HUES6 (cell line): Measurements from ENCODE around the gene FOXD4L4.
"Not testable (repeated sequence)": the region's sequence is repeated elsewhere in the genome, so short reads cannot be mapped to it uniquely, and the experiment has no call there.

Experiments used
- H3K27ac ChIP-seq: 2 replicates; pipeline ENCODE4 v1.7.0; 2013; ENCODE audit warnings: low read depth, mild to moderate bottlenecking, low read length, inconsistent platforms
- H3K27me3 ChIP-seq: 2 replicates; pipeline ENCODE4 v1.6.1; 2013; ENCODE audit warnings: low read length; ENCODE audit not compliant: control insufficient read depth, insufficient read depth
- H3K36me3 ChIP-seq: 2 replicates; pipeline ENCODE4 v1.6.1; 2013; ENCODE audit warnings: low read length; ENCODE audit not compliant: control insufficient read depth, insufficient read depth
- H3K4me1 ChIP-seq: 2 replicates; pipeline ENCODE4 v1.6.1; 2013; ENCODE audit warnings: low read length; ENCODE audit not compliant: control insufficient read depth, insufficient read depth
- H3K4me3 ChIP-seq: 2 replicates; pipeline ENCODE4 v1.5.1; 2013; ENCODE audit warnings: low read depth, low read length
- H3K9ac ChIP-seq: one replicate; pipeline ENCODE4 v1.6.1; 2013; ENCODE audit warnings: mild to moderate bottlenecking, low read length
- H3K9me3 ChIP-seq: 2 replicates; pipeline ENCODE4 v1.6.1; 2013; ENCODE audit warnings: low read depth, low read length; ENCODE audit not compliant: control insufficient read depth, insufficient read depth

The FOXD4L4 gene

DNA sequence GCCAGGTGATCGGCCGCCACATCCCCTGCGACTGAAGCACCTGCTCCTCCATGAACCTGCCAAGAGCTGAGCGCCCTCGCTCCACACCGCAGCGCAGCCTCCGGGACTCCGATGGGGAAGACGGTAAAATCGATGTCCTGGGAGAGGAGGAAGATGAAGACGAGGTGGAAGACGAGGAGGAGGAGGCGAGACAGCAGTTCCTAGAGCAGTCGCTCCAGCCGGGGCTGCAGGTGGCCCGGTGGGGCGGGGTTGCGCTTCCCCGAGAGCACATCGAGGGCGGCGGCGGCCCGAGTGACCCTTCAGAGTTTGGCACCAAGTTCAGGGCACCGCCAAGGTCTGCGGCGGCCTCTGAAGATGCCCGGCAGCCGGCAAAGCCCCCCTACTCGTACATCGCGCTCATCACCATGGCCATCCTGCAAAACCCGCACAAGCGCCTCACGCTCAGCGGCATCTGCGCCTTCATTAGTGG is at the start of gene FOXD4L4:
TSS of gene FOXD4L4 (plus strand) at position 51 of the 469 bp plus-strand sequence. CDS start at position 51, 0 bp downstream.
- not testable (repeated sequence) for H3K36me3 ChIP-seq, H3K4me3 ChIP-seq, H3K4me1 ChIP-seq, H3K27ac ChIP-seq, H3K9ac ChIP-seq, H3K9me3 ChIP-seq
- H3K27me3 ChIP-seq: peaks cover 19% of the 10 kb centered on the region

DNA sequence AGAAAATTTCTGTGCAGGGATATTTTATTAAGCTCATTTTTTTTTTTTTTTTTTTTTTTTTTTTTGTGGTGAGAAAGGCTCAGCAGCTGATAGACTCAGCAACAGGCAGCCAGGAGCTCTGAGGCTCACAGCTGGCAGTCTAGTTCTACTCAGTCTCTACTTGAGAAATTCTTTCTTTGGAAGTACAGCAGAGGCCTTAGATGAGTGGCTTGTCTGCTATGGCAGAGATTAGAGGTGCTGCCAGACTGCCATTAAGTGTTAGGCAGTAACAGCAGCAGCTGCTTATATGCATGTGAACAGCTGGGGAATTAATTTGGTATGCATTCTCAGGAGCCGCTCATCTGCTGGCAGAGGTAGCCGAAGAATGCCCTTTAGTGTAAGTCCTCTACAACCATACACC is 33.4 kb upstream of the FOXD4L4 start:
- H3K9me3 ChIP-seq, H3K9ac ChIP-seq, H3K27ac ChIP-seq, H3K27me3 ChIP-seq, H3K36me3 ChIP-seq, H3K4me3 ChIP-seq, H3K4me1 ChIP-seq: not testable (repeated sequence)

DNA sequence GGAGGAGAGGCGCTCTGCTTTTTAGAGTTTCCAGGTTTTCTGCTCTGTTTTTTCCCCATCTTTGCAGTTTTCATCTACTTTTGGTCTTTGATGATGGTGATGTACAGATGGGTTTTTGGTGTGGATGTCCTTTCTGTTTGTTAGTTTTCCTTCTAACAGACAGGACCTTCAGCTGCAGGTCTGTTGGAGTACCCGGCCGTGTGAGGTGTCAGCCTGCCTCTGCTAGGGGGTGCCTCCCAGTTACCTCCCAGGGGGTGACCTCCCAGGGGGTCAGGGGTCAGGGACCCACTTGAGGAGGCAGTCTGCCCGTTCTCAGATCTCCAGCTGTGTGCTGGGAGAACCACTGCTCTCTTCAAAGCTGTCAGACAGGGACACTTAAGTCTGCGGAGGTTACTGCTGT is 22.5 kb upstream of the FOXD4L4 start:
- not testable (repeated sequence) for H3K36me3 ChIP-seq, H3K27ac ChIP-seq, H3K9ac ChIP-seq, H3K27me3 ChIP-seq, H3K4me1 ChIP-seq, H3K9me3 ChIP-seq, H3K4me3 ChIP-seq

DNA sequence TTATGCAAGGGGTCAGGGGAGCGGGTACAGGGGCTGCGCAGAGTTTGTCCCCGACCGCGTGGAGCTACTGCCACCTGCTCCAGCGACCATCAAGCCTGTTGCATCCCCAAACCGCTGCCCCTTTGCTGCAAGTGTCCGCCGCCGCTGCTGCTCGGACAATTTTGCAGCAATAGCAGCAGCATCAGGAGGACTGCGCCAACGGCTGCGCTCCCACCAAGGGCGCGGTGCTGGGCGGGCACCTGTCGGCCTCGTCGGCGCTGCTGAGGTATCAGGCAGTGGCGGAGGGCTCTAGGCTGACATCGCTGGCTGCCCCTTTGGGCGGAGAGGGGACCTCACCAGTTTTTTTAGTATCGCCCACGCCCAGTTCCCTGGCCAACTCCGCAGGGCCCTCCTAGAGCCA is 1.2 kb downstream of the FOXD4L4 start:
- H3K9ac ChIP-seq, H3K9me3 ChIP-seq, H3K36me3 ChIP-seq, H3K4me3 ChIP-seq, H3K27ac ChIP-seq, H3K4me1 ChIP-seq: not testable (repeated sequence)
- peaks cover 19% of the 10 kb centered on the region for H3K27me3 ChIP-seq
